NCI-H526 treated with DMSO at 0.1 percent for 48 hours (cell line): ENCODE data around the gene NAT14.

ENCODE experiments used
- DNase-seq: peaks from one replicate; lab custom pipeline; 2025; lab: John Stamatoyannopoulos, UW

Gene NAT14

DNA sequence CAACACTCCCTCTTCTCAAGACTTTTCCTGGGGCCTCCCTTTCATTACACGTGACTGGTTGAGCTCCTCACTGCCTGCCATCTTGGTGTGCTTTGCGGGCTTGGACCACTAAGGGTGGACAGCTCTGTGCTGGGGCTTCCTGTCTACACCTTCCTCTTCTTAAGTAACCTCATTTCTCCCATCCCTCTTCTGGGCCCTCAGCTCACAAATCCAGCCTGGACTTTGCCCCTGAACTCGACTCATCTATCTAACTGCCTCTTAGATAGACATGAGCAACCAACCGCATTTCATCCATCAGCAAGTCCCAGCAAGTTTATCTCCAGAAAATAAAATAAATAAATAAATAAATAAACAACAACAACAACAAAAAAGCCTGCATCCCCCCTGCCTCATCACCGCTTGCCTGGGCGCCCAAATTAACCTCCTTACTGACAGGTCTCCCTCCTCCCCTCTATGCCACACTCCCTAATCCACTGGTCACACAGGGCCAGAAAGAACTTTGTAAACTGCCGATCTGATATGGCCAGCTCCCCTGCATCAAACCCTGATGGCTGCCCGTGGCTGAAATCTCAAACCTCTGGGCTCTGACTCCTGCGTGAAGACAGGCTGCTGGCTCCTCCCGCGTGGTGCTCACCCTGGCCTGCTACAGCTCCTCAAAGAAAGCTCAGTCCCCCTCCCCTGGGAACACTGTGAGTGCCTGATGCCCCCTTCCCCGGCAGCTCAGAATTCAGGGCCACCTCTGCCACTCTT, 31.3 kb upstream of the NAT14 start:
- DNase-seq, result no peak

DNA sequence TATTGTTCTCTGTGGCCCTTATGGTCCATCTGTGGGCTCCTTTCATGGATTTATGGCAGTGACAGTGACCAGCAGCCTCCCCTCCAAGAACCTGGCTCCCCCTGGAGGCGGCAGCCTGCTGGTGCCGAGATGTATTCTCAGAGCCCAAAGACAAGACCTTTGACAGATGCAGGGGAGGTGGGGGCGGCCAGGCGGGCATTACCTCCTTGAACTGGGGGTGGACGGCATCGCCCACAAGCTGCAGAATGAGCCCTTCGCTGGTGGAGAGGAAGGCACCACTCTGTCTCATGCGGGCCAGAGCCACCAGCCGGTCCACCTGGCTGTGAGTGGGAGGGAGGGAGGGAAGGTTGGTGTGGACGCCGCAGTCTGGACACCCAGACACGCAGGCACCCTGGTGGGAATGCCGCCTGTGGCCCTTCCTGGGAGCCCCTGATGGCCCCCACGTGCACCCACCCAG, 30.2 kb upstream of the NAT14 start:
- no peak for DNase-seq

DNA sequence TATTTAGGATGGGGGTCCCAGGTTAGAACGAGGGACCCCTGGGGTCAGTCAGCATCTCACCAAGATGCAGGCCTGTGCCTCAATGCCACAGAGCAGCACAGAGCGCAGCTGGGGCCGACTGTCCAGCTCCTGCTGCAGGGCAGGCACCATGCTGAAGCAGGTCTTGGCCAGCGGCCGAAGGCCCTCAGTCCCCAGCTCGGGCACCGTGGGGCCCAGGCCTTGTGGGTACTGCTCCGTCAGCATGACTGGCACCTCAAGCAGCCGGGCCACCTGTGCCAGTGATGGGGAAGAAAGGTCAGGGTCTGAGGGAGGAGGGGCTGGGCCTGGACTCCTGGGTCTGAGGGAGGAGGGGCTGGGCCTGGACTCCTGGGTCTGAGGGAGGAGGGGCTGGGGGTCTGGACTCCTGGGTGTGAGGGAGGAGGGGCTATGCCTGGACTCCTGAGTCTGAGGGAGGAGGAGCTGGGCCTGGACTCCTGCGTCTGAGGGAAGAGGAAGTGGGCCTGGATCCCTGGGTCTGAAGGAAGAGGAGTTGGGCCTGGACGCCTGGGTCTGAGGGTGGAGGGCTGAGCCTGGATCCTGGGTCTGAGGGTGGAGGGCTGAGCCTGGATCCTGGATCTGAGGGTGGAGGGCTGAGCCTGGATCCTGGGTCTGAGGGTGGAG, 29.3 kb upstream of the NAT14 start:
- no peak for DNase-seq

DNA sequence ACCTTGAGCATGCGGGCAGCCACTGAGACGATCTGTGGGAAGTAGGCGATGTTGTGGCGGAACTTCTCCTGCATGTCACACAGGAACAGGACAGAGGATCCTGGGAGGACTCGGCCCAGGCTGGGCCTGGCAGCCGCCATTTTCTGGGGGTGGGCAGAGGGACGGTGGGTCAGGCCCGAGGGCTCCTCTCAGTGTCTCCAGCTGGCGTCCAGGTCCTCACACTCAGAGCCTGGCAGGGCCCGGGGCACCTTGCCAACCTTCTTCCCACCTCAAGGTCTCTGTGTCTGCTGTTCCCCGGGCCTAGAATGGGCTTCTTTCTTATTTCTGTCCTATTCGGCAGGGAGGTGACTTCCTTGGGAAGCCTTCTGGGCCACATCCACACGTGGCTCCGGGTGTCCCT, 28.6 kb upstream of the NAT14 start:
- DNase-seq, result no peak

DNA sequence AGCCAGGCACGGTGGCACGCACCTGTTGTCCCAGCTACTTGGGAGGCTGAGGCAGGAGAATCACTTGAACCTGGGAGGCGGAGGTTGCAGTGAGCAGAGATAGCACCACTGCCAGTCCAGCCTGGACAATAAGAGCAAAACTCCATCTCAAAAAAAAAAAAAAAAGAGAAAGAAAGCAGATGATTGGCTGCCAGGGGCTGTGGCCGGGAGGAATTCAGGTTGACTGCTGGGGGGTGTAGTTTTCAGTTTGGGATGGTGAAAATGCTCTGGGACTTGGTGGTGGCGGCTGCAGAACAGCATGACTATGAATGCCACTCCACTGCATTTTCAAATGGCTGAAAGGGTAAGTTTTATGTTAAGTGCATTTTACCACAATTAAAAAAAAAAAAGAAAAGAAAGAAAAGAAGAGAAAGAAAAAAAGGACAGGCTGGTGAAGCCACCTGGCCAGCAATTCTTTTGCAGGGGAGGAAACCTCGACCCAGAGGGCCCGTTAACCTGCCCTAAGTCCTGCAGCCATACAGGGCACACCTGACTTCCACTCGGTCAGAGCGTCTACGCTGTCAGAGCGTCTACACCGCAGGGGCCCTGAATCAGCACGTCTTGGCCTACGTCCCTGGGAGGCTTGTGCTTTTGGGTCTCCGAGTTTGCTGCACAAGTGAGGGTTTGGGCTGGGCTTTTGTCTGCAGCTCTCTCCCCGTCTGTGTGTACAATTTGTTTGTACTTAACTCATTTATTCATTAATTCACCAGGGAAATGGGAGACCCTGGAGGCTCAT, 27.1 kb upstream of the NAT14 start:
- DNase-seq, result no peak

DNA sequence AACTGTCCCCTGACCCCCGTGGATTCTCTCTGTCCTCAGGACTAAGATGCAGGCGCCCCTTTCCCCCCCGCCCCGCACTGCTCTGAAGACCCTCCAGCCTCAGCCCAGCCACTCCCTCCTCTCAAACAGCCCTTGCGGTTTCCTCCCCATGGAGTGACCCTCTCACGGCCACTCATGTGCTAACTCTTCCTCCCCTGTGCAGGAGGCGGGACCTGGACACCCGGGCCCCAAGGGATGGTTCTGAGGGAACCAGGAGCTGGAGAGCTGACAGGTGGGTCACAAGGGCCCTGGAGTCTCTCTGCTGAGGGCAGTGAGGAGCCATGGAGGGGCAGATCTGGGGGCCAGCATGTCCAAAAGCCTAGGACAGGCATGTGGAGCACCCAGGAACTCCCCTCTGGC, 25.4 kb upstream of the NAT14 start:
- no peak for DNase-seq

DNA sequence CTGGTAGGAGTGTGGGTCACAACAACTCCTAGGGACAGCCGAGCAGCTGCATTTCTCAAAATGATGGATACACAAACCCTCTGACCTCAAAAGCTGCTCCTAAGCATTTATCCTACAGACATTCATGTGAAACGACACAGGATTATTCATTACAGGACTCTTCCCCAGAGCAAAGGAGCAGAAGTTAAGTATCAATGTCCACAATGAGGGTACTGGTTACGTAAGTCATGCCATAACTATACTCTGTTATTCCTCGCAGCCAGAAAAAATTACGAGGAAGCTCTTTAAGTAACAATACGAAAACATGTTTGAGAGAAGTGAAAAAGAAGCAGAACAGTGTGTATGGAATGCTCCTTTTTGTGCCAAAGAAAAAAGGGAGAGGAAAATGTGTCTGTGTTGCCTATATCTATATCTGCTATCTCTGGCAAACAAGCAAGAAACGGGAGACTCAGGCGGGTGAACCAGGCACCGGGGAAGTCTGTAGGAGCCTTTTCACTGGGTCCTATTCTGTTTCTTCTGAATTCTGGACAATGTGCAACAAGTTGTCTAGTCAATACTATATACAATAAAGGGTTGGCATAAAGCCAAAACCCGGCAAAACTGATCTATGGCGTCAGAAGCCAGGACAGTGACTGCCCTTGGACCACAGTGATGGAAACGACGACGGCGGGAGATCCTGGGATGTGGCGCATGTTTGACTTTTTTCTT, 24.9 kb upstream of the NAT14 start:
- no peak for DNase-seq

DNA sequence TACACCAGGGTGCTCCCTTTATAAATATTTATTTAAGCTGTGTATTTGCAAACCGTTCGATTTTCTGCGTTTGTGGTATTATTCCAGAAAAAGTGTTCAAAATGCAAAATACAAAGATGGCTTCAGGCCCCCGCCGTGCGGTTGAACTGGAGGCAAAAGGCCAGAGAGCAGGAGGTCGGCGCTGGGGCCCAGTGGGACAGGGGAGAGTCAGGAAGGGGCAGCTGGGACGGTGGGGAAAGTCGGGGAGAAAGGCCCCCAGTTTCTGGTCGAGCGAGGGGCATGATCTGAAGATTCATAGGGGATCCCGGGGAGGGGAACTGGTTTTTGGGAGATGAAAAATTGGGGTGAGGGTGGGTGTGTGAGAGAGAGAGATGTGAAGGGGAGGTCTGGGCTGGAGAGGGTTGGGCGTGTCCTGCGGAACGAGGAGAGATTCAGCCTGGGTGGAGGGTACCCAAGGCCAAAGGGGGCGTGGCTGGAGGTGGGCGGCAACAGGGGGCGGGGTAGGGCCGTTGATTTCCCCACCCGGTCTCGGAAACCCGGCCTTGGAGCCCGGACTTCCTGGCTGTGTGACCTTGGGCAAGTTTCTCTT, 24.2 kb upstream of the NAT14 start:
- DNase-seq, result peak; percentile 43

DNA sequence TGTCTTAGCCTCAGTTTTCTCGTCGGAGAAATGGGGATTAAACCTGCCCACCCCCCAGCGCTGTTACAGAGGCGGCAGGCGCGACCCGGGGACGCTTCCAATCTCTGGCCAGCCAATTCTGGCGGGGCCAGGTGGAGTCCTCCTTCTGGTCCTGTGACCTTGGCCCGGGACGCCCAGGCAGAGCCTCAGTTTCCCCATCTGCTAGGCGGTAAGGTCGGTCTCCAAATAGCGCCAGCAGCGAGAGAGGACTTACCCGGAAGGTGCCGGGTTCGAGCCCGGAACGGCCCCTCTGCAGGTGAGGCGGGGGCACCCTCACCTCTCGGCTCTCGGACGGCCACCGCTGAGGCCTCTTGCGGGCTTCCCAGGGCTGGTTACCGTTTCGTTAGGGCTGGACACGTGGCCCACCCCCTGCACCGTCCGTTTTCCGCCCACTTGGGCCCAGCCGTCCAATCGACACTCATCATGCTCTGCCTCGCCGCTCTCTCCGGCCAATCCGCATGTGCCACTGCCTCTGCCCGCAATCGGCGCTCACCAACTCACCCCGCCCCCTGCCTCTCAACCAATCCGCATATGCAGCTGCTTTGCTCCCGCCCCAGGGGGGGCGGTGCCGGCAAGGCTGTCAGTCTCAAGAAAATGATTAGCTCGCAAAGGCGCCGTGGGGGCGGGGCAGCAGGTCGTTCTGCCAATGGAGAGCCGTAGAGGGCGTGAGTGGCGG, 23.6 kb upstream of the NAT14 start, which contains the start of gene ISOC2:
ISOC2 (minus strand) TSS at position 384 of the 715 bp plus-strand sequence. CDS start 5,156 bp downstream, outside the sequence.
- peak; percentile 99 for DNase-seq

DNA sequence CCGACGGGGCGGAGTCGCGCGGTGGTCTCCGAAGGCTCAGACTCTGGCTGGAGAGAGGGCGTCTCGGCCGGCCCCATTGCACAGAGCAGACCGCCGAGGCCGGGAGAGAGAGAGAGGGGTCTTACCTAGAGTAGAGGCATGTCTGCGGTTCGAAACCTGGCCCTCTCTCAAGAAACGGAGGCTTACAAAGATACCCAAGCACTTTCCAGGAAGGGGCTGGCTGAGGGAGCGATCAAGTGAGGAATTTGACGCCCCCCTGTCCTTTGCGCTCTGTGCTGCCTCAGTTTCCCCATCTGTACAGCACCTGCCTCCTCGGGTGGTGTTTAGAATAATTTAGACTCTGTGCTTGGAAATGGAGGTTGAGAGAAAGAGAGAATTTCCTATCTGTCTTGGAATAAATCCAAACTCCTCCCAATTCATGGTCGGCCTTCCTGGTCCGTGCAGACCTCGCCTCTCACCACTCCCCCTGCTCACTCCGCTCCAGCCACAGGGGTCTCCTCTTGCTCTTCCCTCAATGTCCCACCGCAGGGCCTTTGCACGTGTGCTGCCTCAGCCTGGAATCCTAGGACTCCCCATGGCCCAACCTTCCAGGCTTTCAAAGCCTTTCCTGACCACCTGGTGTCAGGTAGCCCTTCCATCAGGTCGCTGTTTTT, 22.9 kb upstream of the NAT14 start:
- no peak for DNase-seq

DNA sequence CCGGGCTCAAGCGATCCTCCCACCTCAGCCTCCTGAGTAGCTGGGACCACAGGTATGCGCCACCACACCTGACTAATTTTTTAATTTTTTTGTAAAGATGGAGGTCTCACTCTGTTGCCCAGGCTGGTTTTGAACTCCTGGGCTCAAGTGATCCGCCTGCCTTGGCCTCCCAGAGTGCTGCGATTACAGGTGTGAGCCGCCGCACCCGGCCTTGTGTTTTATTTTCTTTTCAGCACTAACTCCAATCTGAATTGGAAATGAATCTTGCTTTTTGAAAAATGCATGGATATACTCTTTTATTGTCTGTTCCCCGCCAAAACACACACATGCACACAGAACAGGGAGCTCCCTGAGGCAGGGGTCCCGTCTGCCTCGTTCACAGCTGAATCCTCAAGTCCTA, 22.3 kb upstream of the NAT14 start:
- no peak for DNase-seq

DNA sequence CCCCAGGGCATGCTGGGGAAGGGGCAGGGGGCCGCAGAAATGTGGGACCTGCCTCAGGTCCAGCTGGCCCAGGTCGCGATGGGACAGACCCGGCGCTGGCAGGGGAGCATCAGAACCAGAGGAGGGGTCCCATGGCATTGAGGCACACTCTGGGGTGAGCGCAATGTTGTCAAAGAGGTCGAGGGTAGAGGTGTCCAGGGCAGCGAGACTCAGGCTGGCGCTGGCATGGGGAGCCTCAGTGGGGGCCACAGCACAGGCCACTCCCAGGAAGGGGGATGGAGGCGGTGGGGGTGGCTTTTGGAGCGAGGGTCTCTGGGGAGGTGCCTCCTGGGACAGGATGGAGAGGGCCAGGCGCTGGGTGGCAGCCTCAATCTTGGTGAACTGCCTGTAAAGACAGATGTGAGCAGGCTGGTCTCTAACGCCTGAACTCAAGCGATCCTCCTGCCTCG, 21.4 kb upstream of the NAT14 start:
- DNase-seq, result no peak

DNA sequence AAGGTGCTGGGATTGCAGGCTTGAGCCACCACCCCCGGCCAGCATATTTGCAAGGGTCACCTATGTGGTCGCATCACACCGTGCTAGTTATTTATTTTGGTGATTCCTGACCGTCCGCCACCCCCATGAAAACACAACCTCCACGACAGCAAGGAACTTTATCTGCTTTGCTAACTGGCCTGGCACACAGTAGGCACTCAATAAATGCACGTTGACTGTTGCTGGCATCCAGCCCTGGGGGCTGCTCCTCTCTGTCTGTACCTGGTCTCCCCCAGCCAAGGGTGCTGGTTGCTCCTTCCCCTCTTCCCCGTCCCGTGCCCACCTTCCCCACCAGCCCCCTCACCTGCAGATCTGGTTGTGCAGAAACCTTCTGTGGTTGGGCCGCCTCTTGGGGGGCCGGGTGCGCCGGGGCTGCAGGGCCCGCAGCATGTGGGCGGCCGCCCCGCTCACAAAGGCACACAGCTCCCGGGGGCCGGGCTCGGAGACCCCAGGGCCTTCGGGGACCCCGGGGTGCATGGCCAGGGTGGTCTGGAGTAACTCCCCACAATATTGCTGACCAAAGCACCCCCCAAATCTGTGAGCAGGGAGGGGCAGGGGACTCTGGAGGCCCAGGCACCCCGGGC, 20.8 kb upstream of the NAT14 start:
- no peak for DNase-seq

DNA sequence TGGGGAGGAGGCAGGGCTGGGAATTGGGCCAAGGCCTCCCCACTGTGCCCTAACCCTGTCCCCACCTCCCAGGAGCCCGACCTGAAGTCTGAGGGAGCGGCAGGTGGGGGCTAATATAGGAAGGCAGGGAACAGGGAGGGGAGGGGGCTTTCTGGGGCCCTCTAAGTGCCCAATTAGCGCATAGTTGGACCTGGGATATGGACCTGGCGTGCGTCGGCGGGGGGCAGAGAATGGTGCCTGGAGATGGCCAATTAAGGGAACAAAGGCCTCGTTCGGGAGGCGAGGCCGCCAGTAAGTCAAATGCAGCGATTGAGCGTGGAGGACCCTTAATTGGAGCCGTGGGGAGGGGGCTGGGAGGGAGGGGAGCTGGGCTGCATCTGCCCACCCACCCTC, 20.3 kb upstream of the NAT14 start, which contains the start of gene C19orf85:
C19orf85 (minus strand) TSS at position 90 of the 393 bp plus-strand sequence. CDS start 197 bp downstream, outside the sequence.
- DNase-seq, result no peak

DNA sequence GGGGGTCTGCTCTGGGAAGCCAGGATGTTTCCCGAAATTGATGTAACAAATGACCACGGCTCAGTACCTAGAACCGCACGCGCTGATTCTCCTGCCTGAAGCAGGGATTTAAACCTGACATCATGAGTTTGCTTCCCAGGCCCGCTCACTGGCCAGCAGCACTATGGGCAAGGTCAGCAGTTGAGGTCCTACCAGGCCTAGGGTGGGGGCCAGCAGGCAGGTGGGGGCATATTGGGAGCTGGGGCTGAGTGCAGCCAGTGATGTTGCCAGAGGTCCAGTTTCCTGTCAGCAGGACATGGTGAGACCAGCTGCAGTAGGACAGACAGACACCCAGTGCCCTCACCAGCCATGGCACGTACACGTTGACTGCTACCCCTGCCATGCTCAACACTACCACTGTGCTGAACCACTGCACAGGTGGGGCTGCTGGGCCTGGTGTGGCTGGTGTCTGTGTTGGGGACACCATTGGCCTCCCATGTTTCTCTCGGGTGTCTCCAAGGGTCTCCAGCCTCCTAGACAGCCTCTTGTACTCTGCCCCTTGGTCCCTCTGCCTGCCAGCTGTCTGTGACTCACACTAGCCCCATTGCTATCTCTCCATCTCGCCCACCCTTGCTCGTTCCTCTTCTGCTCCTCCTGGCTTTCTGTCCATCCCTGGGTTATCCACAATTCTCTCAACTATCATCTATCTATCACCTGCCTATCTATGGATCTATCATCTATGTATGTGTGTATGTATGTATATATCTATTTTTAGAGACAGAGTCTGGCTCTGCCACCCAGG, 19.3 kb upstream of the NAT14 start:
- no peak for DNase-seq

DNA sequence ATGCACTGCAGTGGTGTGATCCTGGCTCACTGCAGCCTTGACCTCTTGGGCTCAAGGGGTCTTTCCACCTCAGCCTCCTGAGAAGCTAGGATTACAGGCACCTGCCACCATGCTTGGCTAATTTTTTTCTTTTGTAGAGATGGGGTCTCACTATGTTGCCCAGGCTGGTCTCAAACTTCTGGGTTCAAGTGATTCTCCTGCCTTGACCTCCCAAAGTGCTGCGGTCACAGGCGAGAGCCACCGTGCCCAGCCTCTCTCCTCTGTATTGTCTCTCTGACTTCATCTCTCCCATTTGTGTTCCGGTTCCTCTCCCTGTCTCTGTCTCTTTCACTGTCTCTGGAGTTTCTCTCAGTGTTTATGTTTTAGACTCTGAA, 18.8 kb upstream of the NAT14 start:
- no peak for DNase-seq

DNA sequence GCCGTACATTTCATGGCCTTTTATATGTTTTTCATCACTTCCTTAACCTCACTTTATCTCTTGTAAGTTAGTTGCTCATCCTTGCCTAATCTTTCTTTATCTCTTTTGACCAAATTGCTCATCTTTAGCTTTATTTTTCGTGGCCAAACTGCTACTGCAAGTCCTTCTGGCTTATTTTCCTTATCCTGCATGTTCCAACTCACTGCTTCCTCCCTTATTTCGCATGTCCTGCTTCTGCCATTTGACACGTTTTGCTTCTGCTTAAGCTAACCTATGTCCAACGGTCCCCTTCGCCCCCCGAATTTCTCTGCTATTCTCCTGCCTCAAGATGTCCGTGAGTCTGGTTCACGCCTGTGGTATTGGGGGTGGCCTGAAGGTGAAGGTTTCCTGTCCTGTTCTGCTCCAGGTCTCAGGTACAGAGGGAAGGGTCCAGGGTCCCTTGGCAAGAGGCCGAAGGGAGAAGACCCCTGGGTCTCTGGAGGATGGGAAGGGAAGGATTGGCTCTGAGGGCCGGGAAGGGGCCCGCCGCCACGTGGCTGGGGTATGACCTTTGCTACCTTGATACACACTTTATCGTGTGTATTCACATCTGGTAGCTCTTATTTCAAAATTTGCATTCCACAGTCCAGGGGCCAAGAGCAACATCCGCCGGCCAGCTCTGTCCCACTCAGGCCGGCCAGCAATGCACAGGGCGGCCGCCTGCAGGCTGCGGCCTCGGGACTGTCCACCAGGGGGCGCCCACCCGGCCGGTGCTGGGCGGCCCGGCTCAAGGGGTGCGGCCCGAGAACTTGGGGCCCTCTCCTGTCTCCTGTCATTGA, 17.5 kb upstream of the NAT14 start:
- DNase-seq, result no peak

DNA sequence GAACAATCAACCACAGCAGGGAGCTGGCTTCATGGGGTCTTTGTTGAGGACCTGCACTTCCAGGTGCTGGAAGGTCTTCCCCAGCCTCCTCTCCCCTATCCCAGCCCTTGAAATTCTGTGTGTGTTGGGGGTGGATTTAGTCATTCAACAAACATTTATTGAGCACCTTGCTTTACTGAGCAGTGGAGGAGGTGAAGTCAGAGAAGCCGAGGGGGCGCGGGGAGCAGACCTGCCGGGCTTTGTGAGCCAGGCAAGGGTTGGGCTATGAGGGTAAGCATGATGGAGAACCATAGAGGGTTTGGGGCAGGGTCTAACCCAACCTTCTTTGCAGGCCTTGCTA, 17.0 kb upstream of the NAT14 start:
- no peak for DNase-seq
